GM23248 (cell line): Measurements from ENCODE around the gene SRF. TPM values are rescaled to one million over a fixed set of nuclear protein-coding genes. Genes with fewer than 3 reads are reported as not detected.

Experiments used
- DNase-seq: peaks from one replicate; pipeline ENCODE4 v3.0.0-alpha.2; 2015
- H2AFZ ChIP-seq: fragments of 200-600 bp; sonication (generic); 2 replicates; pipeline ENCODE4 v1.6.1; 2016; ENCODE audit warnings: antibody characterized with exemption
- H3F3A ChIP-seq: fragments of 200-600 bp; sonication (generic); 2 replicates; pipeline ENCODE4 v1.6.1; 2016; ENCODE audit warnings: mild to moderate bottlenecking, antibody characterized with exemption, mixed run types; ENCODE audit not compliant: insufficient read depth
- H3K27ac ChIP-seq: fragments of 200-600 bp; sonication (generic); 2 replicates; pipeline ENCODE4 v1.5.1; 2016; ENCODE audit warnings: mild to moderate bottlenecking
- H3K27me3 ChIP-seq: fragments of 200-600 bp; sonication (generic); replicated peaks from 2 replicates; pipeline ENCODE4 v1.6.1; 2016; ENCODE audit warnings: mild to moderate bottlenecking; ENCODE audit not compliant: insufficient read depth
- H3K36me3 ChIP-seq: fragments of 200-600 bp; sonication (generic); 2 replicates; pipeline ENCODE4 v1.6.1; 2016; ENCODE audit warnings: low read depth, mild to moderate bottlenecking
- H3K4me1 ChIP-seq: fragments of 200-600 bp; sonication (generic); 2 replicates; pipeline ENCODE4 v1.6.1; 2016; ENCODE audit warnings: mild to moderate bottlenecking; ENCODE audit not compliant: insufficient read depth
- H3K4me2 ChIP-seq: fragments of 200-600 bp; sonication (generic); one replicate; pipeline ENCODE4 v1.6.1; 2016; ENCODE audit warnings: mild to moderate bottlenecking; ENCODE audit not compliant: unreplicated experiment
- H3K4me3 ChIP-seq: fragments of 200-600 bp; sonication (generic); 2 replicates; pipeline ENCODE4 v1.5.1; 2016; ENCODE audit warnings: mild to moderate bottlenecking
- H3K79me2 ChIP-seq: fragments of 200-600 bp; sonication (generic); 2 replicates; pipeline ENCODE4 v1.6.1; 2016; ENCODE audit warnings: mild to moderate bottlenecking; ENCODE audit not compliant: insufficient read depth
- H3K9ac ChIP-seq: fragments of 200-600 bp; sonication (generic); 2 replicates; pipeline ENCODE4 v1.6.1; 2016; ENCODE audit warnings: mild to moderate bottlenecking
- H3K9me2 ChIP-seq: fragments of 200-600 bp; sonication (generic); 2 replicates; pipeline ENCODE4 v1.6.1; 2016; ENCODE audit warnings: mixed run types, mild to moderate bottlenecking, moderate library complexity; ENCODE audit not compliant: insufficient read depth
- H3K9me3 ChIP-seq: fragments of 200-600 bp; sonication (generic); one replicate; pipeline ENCODE4 v1.6.1; 2017; ENCODE audit warnings: low read depth
- H4K20me1 ChIP-seq: fragments of 200-600 bp; sonication (generic); 2 replicates; pipeline ENCODE4 v1.6.0; 2016; ENCODE audit not compliant: insufficient read depth
- EZH2 ChIP-seq: fragments of 200-600 bp; sonication (generic); IDR thresholded peaks from 2 replicates; pipeline ENCODE4 v1.6.1; 2018; ENCODE audit warnings: antibody characterized with exemption, mild to moderate bottlenecking; ENCODE audit not compliant: insufficient read depth, poor library complexity, severe bottlenecking
- EZH2phosphoT487 ChIP-seq: fragments of 200-600 bp; sonication (generic); IDR thresholded peaks from 2 replicates; pipeline ENCODE4 v1.6.1; 2018; ENCODE audit warnings: antibody characterized with exemption, moderate library complexity, mild to moderate bottlenecking, low read depth; ENCODE audit not compliant: insufficient read depth
- WGBS, 2 experiments: methylation state at CpG; one replicate each; pipeline ENCODE4 v1.1.6; 2015 to 2017; ENCODE audit warnings: low lambda C conversion rate in 2 of 2, low coverage in 1 of 2; ENCODE audit errors: missing lambda C conversion rate in 2 of 2; 5-methylcytosine and 5-hydroxymethylcytosine counted together
- in situ Hi-C: fragments of 300-500 bp; cut with MboI; formaldehyde crosslinking; loops from 2 replicates; pipeline ENCODE4 v1.15.0; 2020
- polyA plus RNA-seq: library from polyadenylated mRNA; unstranded; fragments of >200 nt; fragmentation: Nextera tagmentation; extraction: Ambion mirVana; gene quantifications from 2 replicates; pipeline ENCODE4 v1.2.1, GENCODE V29; 2016
- total RNA-seq: library from RNA; depleted of rRNA; stranded (reverse); fragments of >200 nt; shearing (Covaris generic); gene quantifications from 2 replicates; pipeline ENCODE4 v1.2.3, GENCODE V29; 2014

Gene SRF
- total and polyA plus RNA-seq, 2 experiments from 2014 or later: 3.3 to 29.6 TPM

DNA sequence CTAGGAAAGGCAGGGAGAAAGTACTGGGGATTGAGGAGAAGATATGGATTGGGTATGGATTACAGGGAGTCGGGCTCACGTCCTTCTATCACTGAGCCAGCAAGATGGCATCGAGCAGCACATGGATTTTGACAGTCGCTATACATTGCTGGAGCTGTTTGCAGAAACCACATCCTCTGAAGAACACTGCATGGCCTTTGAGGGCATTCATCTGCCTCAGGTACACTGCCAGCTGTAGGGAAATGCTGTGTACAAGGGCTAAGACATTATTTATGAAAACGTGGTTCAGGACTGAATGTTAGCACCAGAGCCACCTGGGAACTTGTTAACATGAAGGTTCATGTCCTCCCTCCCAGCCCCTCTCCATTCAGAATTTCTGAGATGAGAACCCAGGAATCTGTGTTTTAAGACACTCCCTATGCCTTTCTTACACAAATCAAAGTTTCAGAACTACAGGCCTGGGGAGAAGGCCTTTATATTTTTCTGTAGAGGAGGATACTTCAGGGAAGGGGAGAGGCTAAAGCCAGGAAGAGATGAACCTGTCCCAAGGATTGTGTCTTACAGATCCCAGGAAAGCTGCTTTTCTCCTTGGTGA lies 14.4 kb downstream of the SRF start:
- in situ Hi-C loops: no loop called here
- H3K4me2 ChIP-seq: no peak overlapping the region
- no peak for DNase-seq
- no peak overlapping the region for H2AFZ ChIP-seq
- H3K4me1 ChIP-seq: peaks cover 17% of the 10 kb centered on the region
- no peak overlapping the region for H3K9ac ChIP-seq
- H3K36me3 ChIP-seq: peaks cover 9% of the 10 kb centered on the region; the same call in 1 of the 2 replicates
- 81% methylated on average over 5 of the region's 5 CpGs for WGBS, 2 experiments
- no peak overlapping the region for H3K27ac ChIP-seq
- TF ChIP-seq EZH2: no peak
- H4K20me1 ChIP-seq: no peaks in the 10 kb centered on the region
- no peaks in the 10 kb centered on the region for H3K27me3 ChIP-seq
- H3K9me2 ChIP-seq: no peaks in the 10 kb centered on the region
- H3K4me3 ChIP-seq: no peak overlapping the region
- peaks cover 13% of the 10 kb centered on the region for H3F3A ChIP-seq
- H3K9me3 ChIP-seq: no peaks in the 10 kb centered on the region
- H3K79me2 ChIP-seq: peaks cover 13% of the 10 kb centered on the region; the same call in 1 of the 2 replicates

DNA sequence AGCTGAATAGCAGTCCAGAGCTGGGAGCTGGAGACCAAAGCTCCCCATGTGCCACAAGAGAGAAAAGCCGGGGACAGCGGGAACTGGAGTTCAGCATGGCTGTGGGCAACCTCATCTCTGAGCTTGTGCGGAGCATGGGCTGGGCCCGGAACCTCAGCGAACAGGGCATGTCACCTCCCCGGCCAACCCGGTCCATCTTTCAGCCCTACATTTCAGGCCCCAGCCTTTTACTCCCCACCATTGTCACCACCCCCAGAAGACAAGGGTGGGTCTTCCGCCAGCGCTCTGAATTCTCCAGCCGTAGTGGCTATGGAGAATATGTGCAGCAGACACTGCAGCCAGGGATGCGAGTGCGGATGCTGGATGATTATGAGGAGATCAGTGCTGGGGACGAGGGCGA lies 14.9 kb downstream of the SRF start:
- Histone ChIP-seq H3K9me3 (no peaks in the 10 kb centered on the region), H2AFZ (no peak overlapping the region), H3K4me2 (no peak overlapping the region), H4K20me1 (no peaks in the 10 kb centered on the region), H3K9me2 (no peaks in the 10 kb centered on the region), H3K27ac (no peak overlapping the region), H3K36me3 (peaks cover 9% of the 10 kb centered on the region; the same call in 1 of the 2 replicates), H3K79me2 (peaks cover 13% of the 10 kb centered on the region; the same call in 1 of the 2 replicates), H3K4me3 (no peak overlapping the region), H3F3A (peaks cover 8% of the 10 kb centered on the region), H3K9ac (no peak overlapping the region), H3K27me3 (no peaks in the 10 kb centered on the region), H3K4me1 (peaks cover 16% of the 10 kb centered on the region)
- TF ChIP-seq EZH2phosphoT487: no peak
- TF ChIP-seq EZH2: no peak
- in situ Hi-C loops: no loop called here
- no peak for DNase-seq
- 98 to 99% methylated on average over 14 of the region's 14 CpGs for WGBS, 2 experiments

DNA sequence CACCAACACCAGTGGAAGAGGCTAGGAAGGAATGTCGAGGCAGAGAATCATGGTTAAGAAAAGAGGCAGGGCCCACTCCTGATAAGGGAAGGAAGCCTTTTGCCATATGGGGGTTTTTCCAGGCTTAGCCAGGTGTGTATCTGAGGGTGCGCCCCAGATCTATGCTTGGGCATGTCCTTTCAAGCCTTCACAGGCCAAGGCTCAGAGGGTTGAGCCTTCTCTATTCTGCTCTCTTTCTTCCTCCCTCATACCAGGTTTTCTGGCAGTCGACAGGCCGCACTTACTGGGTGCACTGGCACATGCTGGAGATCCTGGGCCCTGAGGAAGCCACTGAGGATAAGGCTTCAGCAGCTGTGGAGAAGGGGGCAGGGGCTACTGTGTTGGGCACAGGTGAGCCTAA lies 15.6 kb downstream of the SRF start:
- Histone ChIP-seq H3K9me3 (no peaks in the 10 kb centered on the region), H3K27me3 (no peaks in the 10 kb centered on the region), H3K4me1 (peaks cover 10% of the 10 kb centered on the region; the same call in 1 of the 2 replicates), H3K9ac (no peak overlapping the region), H3K4me2 (no peak overlapping the region), H3F3A (peaks cover 1% of the 10 kb centered on the region; the same call in 1 of the 2 replicates), H3K9me2 (no peaks in the 10 kb centered on the region), H2AFZ (no peak overlapping the region), H3K79me2 (peaks cover 13% of the 10 kb centered on the region; the same call in 1 of the 2 replicates), H3K4me3 (no peak overlapping the region), H3K36me3 (peaks cover 9% of the 10 kb centered on the region; the same call in 1 of the 2 replicates), H3K27ac (no peak overlapping the region), H4K20me1 (no peaks in the 10 kb centered on the region)
- no peak for TF ChIP-seq EZH2phosphoT487
- TF ChIP-seq EZH2: no peak
- in situ Hi-C loops: no loop called here
- DNase-seq: no peak
- 97 to 98% methylated on average over 4 of the region's 4 CpGs for WGBS, 2 experiments

DNA sequence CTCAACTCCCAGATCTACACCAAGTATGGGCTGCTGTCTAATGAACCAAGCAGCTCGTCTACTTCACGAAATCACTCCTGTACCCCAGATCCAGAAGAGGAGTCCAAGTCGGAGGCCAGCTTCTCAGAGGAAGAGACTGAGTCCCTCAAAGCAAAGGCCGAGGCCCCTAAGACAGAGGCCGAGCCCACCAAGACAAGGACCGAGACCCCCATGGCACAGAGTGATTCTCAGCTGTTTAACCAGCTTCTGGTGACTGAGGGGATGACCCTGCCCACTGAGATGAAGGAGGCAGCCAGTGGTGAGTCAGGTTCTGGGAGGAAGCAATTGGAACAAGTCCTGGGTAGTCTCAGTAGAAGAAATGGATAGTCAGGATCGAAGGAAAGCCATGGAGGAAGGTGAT lies 16.8 kb downstream of the SRF start:
- TF ChIP-seq EZH2: no peak
- TF ChIP-seq EZH2phosphoT487: no peak
- H3K4me1 ChIP-seq: peaks cover 5% of the 10 kb centered on the region; the same call in 1 of the 2 replicates
- no peak overlapping the region for H3K4me3 ChIP-seq
- H3K9ac ChIP-seq: no peak overlapping the region
- peaks cover 8% of the 10 kb centered on the region; the same call in 1 of the 2 replicates for H3K79me2 ChIP-seq
- no peaks in the 10 kb centered on the region for H3K9me3 ChIP-seq
- H3K27ac ChIP-seq: no peak overlapping the region
- no peaks in the 10 kb centered on the region for H3F3A ChIP-seq
- DNase-seq: no peak
- H3K9me2 ChIP-seq: no peaks in the 10 kb centered on the region
- no peaks in the 10 kb centered on the region for H4K20me1 ChIP-seq
- no peak overlapping the region for H2AFZ ChIP-seq
- H3K27me3 ChIP-seq: no peaks in the 10 kb centered on the region
- in situ Hi-C loops: no loop called here
- H3K4me2 ChIP-seq: no peak overlapping the region
- 95 to 99% methylated on average over 7 of the region's 7 CpGs for WGBS, 2 experiments
- H3K36me3 ChIP-seq: peaks cover 9% of the 10 kb centered on the region; the same call in 1 of the 2 replicates
